T-helper 1 cell (primary cell): Measurements from ENCODE around the gene ELFN2.
"Not testable (repeated sequence)": the region's sequence is repeated elsewhere in the genome, so short reads cannot be mapped to it uniquely, and the experiment has no call there.

Source experiments
- DNase-seq, 5 donors: peaks; one replicate each; pipeline ENCODE4 v3.0.0-alpha.2; 2012 to 2020

Gene ELFN2

GRCh38 chr22:37409459-37410050, 17.7 kb downstream of the ELFN2 start:
- no peak for DNase-seq

GRCh38 chr22:37409031-37409430, 18.2 kb downstream of the ELFN2 start:
- no peak for DNase-seq

GRCh38 chr22:37407856-37408255, 19.4 kb downstream of the ELFN2 start:
- no peak for DNase-seq

GRCh38 chr22:37406441-37407235, 20.6 kb downstream of the ELFN2 start:
- DNase-seq: no peak

GRCh38 chr22:37404091-37404490, 23.2 kb downstream of the ELFN2 start:
- no peak for DNase-seq

- no peak for DNase-seq
Observed at GRCh38 chr22:37403267-37403960, 23.9 kb downstream of the ELFN2 start.

GRCh38 chr22:37402184-37402506, 25.1 kb downstream of the ELFN2 start:
- no peak for DNase-seq

GRCh38 chr22:37401401-37402183, 25.7 kb downstream of the ELFN2 start:
- no peak for DNase-seq

- DNase-seq: no peak
Observed at GRCh38 chr22:37400719-37401118, 26.6 kb downstream of the ELFN2 start.

- not testable (repeated sequence) for DNase-seq
Observed at GRCh38 chr22:37399457-37399856, 27.8 kb downstream of the ELFN2 start.

GRCh38 chr22:37397226-37397625, 30.1 kb downstream of the ELFN2 start:
- no peak for DNase-seq

- DNase-seq: no peak
Observed at GRCh38 chr22:37396488-37397084, 30.7 kb downstream of the ELFN2 start.

- no peak for DNase-seq
Observed at GRCh38 chr22:37394341-37394740, 32.9 kb downstream of the ELFN2 start.

- DNase-seq: no peak
Observed at GRCh38 chr22:37393746-37394145, 33.5 kb downstream of the ELFN2 start.

- DNase-seq: no peak
Observed at GRCh38 chr22:37392721-37393328, 34.5 kb downstream of the ELFN2 start.

GRCh38 chr22:37391702-37392101, 35.6 kb downstream of the ELFN2 start:
- no peak for DNase-seq

GRCh38 chr22:37390075-37390474, 37.2 kb downstream of the ELFN2 start:
- DNase-seq: no peak

- no peak for DNase-seq
Observed at GRCh38 chr22:37388538-37388937, 38.7 kb downstream of the ELFN2 start.

- no peak for DNase-seq
Observed at GRCh38 chr22:37387793-37388192, 39.5 kb downstream of the ELFN2 start.

- no peak for DNase-seq
Observed at GRCh38 chr22:37386441-37386840, 40.8 kb downstream of the ELFN2 start.

GRCh38 chr22:37384691-37385090, 42.6 kb downstream of the ELFN2 start:
- DNase-seq: no peak

- no peak for DNase-seq
Observed at GRCh38 chr22:37383341-37383740, 43.9 kb downstream of the ELFN2 start.
